ENCODE measurements around the gene PLA2G12B.

PLA2G12B gene

DNA sequence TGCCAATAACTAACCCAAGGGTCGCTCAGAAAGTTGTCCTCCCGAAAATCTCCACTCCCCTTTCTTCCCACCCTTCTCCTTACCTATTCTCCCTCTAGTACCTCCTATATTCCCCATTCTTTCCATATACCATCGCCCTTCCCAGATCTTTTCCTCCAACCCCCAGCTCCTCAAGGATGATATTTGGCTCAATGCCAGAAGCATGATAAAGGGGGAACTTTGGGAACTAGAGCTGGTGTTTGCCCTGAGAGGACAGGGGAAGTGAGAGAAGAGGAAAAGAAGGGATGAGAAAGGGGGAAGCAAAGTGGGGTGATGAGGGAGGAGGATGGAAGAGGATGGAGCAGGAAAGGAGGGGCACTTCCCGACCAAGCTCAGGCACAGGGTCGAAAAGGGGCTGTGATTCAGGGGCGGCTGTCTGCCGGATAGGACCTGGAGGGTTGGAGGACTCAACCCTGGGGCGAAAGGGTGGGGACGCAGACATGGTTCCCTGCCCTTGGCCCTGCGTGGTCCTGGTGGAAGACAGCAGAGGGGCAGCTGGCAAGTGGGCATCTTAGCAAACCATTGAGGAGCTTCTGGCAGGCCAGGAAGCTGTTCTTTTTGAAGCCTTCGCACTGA, 59.3 kb downstream of the PLA2G12B start:
- no peak for DNase-seq (ENCODE audit: low spot score)
- Mint-ChIP-seq H3K4me3 (no peak overlapping the region), H3K27me3 (ENCODE audit: low read depth) (no peaks in the 10 kb centered on the region), H3K4me1 (ENCODE audit: low read depth) (no peaks in the 10 kb centered on the region), H3K9me3 (no peaks in the 10 kb centered on the region), H3K27ac (no peak overlapping the region), H3K36me3 (ENCODE audit: low read depth) (no peaks in the 10 kb centered on the region)

GRCh38 chr10:72893136-72893798, 61.3 kb downstream of the PLA2G12B start, which contains the start of gene OIT3:
OIT3 (plus strand) TSS chr10:72893739; CDS start chr10:72893799, 60 bp downstream.
- Mint-ChIP-seq H3K27ac (no peak within 1 kb of the TSS), H3K27me3 (ENCODE audit: low read depth) (no peaks in the 10 kb centered on the region), H3K36me3 (ENCODE audit: low read depth) (peaks cover 3% of the 10 kb centered on the region), H3K4me1 (ENCODE audit: low read depth) (no peaks in the 10 kb centered on the region), H3K9me3 (no peaks in the 10 kb centered on the region), H3K4me3 (no peak within 1 kb of the TSS)
- no peak for DNase-seq (ENCODE audit: low spot score)

DNA sequence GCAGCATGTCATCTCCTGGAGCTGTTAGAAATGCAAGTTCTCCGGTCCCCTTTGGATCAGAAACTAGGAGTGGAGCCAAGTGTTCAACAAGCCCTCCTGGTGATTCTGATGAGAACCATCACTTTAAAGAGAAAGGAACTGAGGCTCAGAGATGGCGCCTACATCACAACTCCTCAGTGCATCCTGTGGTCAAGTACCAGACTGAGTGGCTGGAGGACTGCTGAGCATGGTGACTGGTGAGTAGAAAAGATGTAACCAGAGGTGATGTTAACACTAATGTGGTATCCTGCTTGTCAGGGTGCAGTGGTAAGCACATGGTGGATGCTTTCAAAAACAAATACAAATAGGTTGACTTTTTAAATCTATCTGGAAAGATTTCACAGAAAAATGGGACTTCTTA, 64.5 kb downstream of the PLA2G12B start:
- Mint-ChIP-seq H3K36me3 (ENCODE audit: low read depth) (peaks cover 5% of the 10 kb centered on the region), H3K27me3 (ENCODE audit: low read depth) (no peaks in the 10 kb centered on the region), H3K9me3 (no peaks in the 10 kb centered on the region), H3K27ac (no peak overlapping the region), H3K4me1 (ENCODE audit: low read depth) (peaks cover 8% of the 10 kb centered on the region), H3K4me3 (no peak overlapping the region)
- no peak for DNase-seq (ENCODE audit: low spot score)

GRCh38 chr10:72889391-72889831, 65.2 kb downstream of the PLA2G12B start:
- DNase-seq (ENCODE audit: low spot score), result no peak
- no peaks in the 10 kb centered on the region for H3K9me3 Mint-ChIP-seq

GRCh38 chr10:72888151-72888638, 66.4 kb downstream of the PLA2G12B start:
- H3K4me1 Mint-ChIP-seq (ENCODE audit: low read depth), result peaks cover 8% of the 10 kb centered on the region
- H3K27ac Mint-ChIP-seq, result no peak overlapping the region
- H3K4me3 Mint-ChIP-seq, result no peak overlapping the region
- H3K9me3 Mint-ChIP-seq, result no peaks in the 10 kb centered on the region
- peaks cover 5% of the 10 kb centered on the region for H3K36me3 Mint-ChIP-seq (ENCODE audit: low read depth)
- H3K27me3 Mint-ChIP-seq (ENCODE audit: low read depth), result no peaks in the 10 kb centered on the region
- no peak for DNase-seq (ENCODE audit: low spot score)

More at GRCh38 chr10:72889391-72889831, 65.2 kb downstream of the PLA2G12B start:
- H3K4me1 Mint-ChIP-seq (ENCODE audit: low read depth), result peaks cover 8% of the 10 kb centered on the region
- no peaks in the 10 kb centered on the region for H3K27me3 Mint-ChIP-seq (ENCODE audit: low read depth)
- no peak overlapping the region for H3K27ac Mint-ChIP-seq
- peaks cover 5% of the 10 kb centered on the region for H3K36me3 Mint-ChIP-seq (ENCODE audit: low read depth)
- H3K4me3 Mint-ChIP-seq, result no peak overlapping the region

- H3K9me3 Mint-ChIP-seq, result no peaks in the 10 kb centered on the region
- peaks cover 5% of the 10 kb centered on the region for H3K36me3 Mint-ChIP-seq (ENCODE audit: low read depth)
- no peaks in the 10 kb centered on the region for H3K27me3 Mint-ChIP-seq (ENCODE audit: low read depth)
- no peak overlapping the region for H3K4me3 Mint-ChIP-seq
- DNase-seq (ENCODE audit: low spot score), result no peak
- H3K4me1 Mint-ChIP-seq (ENCODE audit: low read depth), result peaks cover 8% of the 10 kb centered on the region
- no peak overlapping the region for H3K27ac Mint-ChIP-seq
Measured at GRCh38 chr10:72887043-72887442, 67.6 kb downstream of the PLA2G12B start.

GRCh38 chr10:72886621-72887020, 68.0 kb downstream of the PLA2G12B start:
- no peaks in the 10 kb centered on the region for H3K9me3 Mint-ChIP-seq
- no peak overlapping the region for H3K27ac Mint-ChIP-seq
- no peaks in the 10 kb centered on the region for H3K27me3 Mint-ChIP-seq (ENCODE audit: low read depth)
- no peak overlapping the region for H3K4me3 Mint-ChIP-seq
- DNase-seq (ENCODE audit: low spot score), result no peak
- H3K4me1 Mint-ChIP-seq (ENCODE audit: low read depth), result peaks cover 8% of the 10 kb centered on the region
- H3K36me3 Mint-ChIP-seq (ENCODE audit: low read depth), result peaks cover 5% of the 10 kb centered on the region

DNA sequence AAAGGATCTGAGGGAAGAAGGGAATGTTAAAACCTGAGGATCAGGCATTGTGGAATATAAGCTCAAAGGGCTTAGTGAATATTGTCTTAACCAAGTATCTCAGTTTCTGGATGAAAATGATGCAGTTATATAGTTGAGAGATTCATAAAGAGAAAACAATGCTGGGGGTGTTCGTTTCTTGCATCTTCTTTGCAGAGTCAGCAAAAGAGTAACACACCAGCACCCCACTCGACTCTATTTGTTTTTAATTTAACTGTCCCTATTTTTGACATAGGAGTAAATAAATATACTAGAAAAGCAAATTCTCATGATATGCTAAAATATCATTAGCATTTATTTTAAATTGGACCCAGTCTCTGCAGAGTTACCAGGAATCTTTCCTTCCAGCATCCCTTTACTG, 68.7 kb downstream of the PLA2G12B start:
- H3K4me3 Mint-ChIP-seq, result no peak overlapping the region
- no peak overlapping the region for H3K27ac Mint-ChIP-seq
- peaks cover 8% of the 10 kb centered on the region for H3K4me1 Mint-ChIP-seq (ENCODE audit: low read depth)
- H3K27me3 Mint-ChIP-seq (ENCODE audit: low read depth), result no peaks in the 10 kb centered on the region
- DNase-seq (ENCODE audit: low spot score), result no peak
- H3K36me3 Mint-ChIP-seq (ENCODE audit: low read depth), result peaks cover 5% of the 10 kb centered on the region
- H3K9me3 Mint-ChIP-seq, result no peaks in the 10 kb centered on the region

Measured in T-helper 2 cell treated with Interferon-gamma antibody and Interleukin-4, amounts not matched to agents 5 μg/mL and 100 μg/mL, for 36 hours (primary cell).